ENCODE measurements around the gene ADD1.
A peak's percentile ranks its signal among the peaks of the same experiment; 100 is the strongest.

The ADD1 gene

DNA sequence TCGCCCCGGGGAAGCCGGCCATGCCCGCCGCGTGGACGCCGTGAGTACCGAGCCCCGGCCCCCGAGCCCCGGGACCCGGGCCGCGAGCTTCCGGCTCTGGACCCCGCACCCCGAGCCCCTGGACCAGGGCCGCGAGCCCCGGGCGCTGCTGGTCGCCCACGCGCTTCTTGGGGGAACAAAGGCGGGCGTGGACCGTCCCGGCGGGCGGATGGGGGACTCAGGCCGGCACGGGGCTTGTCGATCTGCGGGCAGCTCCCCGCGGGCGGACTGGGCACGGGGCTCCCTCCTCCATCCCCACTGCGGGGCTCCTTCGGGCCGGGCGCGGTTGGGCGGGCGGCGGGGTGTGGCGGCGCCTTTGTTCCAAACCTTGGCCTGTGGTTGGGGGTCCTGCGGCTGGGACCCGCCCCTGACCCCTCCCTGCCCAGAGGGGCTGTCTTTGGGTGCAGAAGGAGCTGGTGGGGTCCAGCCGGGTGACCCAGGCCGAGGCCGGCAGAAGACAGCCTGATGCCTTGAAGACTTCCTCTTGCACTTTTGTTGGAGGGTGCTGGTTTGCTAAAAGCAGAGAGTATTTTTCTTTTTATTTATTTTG, 25.2 kb upstream of the ADD1 start:
- no peak for DNase-seq
- in situ Hi-C loops (cut with HindIII; ENCODE audit: low pct_ligation_motif_present, low pct_unique_long_range_greater_than_20kb, low sequenced_read_pairs) = no loop called here

DNA sequence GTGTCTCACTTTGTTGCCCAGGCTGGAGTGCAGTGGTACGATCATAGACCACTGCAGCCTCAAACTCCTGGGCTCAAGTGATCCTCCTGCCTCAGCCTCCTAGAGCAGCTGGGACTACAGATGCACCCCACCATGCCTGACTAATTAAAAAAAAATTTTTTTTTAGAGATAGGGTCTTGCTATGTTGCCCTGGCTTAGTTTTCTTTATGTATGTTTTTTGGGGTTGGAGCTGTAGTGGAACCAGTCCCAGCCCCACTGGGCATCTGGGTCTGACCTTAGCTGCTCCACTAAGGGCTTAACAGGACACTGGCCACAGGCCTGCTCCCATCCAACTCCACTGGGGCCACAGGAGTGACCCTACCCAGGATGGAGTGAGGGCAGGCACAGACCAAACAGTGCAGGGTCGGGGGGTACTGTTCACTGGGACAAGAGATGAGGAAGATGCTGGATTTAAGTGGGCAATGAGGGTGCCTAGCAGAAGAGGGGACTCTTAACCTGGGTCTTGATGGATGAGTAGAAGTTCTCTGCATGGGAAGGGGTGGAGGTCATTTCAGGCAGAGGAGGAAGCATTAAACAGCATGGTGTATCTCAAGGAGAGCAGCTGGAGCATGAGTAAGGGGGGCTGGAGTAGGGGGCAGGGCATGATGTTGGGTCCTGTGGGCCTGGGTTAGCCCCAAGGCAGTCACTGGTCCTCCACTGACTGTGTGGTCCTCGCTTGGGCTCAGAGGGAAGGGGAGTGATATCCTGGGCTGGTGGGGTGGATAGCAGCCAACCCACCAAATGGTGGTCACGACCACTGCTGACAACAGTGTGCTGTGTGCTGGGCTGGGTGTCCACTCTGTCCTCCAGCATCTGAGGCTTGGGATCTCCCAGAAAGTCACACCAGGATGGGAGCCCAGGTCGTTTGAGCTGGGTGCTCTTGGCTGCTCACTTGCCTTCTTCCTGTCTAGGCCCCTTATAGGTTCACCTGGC, 24.1 kb upstream of the ADD1 start:
- in situ Hi-C loops (cut with HindIII; ENCODE audit: low pct_ligation_motif_present, low pct_unique_long_range_greater_than_20kb, low sequenced_read_pairs) = no loop called here

DNA sequence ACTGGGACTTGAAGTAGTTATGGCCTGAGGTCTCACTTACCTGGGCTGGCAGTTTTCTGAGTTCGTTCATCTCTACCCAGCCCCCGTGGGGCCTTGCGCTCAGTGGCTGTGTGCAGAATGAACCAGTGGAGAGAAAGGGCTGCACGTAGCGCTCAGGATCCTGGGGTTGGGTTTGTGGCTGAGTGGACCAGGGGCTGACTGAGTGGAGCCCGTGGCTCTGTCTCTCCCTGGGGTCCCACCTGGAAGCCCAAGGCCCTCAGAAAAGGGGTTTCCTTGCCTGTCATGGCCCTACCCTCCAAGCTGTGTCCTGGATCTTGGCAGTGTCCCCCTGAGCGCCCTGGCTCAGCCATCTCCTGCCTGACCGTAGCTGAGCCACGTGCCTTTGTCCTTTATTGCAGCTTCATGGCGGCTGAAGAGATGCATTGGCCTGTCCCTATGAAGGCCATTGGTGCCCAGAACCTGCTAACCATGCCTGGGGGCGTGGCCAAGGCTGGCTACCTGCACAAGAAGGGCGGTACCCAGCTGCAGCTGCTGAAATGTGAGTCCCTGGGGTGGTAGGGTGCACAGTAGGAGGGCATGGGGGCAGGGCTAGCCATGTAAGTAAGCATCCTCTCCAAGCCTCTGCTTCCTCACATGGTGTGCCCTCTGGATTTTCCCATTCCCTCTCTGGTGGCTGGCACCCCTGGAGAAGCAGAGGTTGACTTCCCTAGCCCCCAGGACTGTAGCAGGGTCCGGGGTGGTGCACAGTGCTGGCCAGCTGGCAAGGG, 23.2 kb upstream of the ADD1 start:
- in situ Hi-C loops (cut with HindIII; ENCODE audit: low pct_ligation_motif_present, low pct_unique_long_range_greater_than_20kb, low sequenced_read_pairs) = no loop called here
- no peak for DNase-seq

More for the DNA sequence above, 24.1 kb upstream of the ADD1 start:
- no peak for DNase-seq

DNA sequence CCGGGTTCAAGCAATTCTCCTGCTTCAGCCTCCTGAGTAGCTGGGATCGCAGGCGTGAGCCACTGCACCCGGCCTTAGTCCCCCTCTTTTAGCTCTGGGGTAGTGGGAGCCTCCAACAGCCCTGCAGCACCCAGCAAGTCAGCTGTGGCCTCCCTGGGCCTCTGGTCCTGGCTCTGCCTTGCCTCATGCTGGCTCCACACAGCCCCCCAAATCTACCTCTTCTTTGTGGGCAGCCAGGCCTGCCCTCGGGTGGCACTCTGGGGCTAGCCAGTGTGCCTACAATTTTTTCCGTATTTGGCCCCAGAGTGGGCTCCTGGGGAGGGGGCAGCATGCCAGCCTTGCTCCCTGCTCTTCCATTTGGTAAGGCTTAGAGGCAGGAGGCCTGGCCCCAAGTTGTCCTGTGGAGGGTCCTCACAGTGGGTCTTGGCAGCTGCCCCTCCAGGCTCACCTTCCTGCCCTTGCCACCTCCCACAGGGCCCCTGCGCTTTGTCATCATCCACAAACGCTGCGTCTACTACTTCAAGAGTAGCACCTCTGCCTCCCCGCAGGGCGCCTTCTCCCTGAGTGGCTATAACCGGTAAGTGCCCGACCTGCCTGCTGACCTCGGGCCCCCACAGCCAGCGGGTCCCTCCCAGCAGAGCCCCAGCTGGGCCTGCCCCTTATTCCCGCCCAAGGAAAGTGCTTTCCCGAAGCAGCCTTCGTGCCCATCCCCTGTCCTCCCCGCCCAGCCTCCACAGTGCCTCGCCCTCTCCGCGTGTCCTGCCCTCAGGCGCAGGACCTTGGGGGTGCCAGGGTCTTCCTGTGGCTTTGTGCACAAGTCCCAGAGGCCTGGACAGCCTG, 21.0 kb upstream of the ADD1 start:
- DNase-seq = no peak
- in situ Hi-C loops (cut with HindIII; ENCODE audit: low pct_ligation_motif_present, low pct_unique_long_range_greater_than_20kb, low sequenced_read_pairs) = no loop called here

DNA sequence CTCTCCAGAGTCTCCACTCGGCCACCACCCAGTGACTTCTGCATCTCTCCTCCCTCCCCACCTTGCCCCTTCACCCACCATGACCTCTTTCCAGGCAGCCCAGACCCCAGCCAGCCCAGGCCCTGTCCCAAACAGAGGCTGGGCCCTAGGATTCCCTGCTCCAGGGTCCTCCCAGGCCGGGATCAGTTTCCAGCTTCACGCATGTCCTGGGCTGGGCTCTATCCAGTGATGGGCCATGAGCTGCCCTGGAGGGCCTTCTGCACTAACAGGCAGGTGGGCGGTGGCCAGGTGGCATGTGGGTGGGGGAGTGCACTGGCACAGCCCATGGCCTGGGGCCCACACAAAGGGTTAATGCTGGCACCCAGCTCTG, 20.4 kb upstream of the ADD1 start:
- no peak for DNase-seq
- in situ Hi-C loops (cut with HindIII; ENCODE audit: low pct_ligation_motif_present, low pct_unique_long_range_greater_than_20kb, low sequenced_read_pairs) = no loop called here

DNA sequence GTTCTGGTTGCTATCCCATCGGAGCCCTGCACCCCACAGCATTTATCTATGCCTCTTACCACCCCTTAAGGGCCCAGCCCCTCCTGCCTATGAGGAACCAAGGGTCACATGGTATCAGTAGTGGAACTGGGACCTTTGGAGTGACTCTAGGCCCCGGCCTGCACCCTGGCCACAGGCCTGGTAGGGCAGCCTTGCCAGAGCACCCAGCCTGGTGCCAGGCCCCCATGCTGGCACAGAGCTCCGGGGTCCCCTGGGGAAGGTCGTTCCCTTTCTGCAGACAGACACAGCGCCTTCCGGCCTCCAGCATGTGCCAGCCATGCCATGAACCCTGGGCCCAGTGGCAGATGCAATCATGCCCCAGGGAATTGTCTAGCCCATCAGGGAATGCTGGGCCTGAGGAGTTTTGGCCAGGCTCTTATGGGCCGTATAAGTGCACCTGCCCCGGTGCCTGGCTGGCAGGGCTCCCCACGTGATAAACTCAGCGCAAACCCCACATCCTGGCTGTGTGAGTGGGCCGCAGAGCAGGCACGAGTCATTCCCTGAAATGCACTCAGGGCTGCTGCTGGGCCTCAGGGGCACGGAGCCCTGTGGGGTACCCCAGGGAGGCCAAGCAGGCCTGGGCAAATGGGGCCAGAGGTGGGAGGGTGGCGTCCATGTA, 19.8 kb upstream of the ADD1 start:
- in situ Hi-C loops (cut with HindIII; ENCODE audit: low pct_ligation_motif_present, low pct_unique_long_range_greater_than_20kb, low sequenced_read_pairs) = no loop called here
- DNase-seq = no peak

DNA sequence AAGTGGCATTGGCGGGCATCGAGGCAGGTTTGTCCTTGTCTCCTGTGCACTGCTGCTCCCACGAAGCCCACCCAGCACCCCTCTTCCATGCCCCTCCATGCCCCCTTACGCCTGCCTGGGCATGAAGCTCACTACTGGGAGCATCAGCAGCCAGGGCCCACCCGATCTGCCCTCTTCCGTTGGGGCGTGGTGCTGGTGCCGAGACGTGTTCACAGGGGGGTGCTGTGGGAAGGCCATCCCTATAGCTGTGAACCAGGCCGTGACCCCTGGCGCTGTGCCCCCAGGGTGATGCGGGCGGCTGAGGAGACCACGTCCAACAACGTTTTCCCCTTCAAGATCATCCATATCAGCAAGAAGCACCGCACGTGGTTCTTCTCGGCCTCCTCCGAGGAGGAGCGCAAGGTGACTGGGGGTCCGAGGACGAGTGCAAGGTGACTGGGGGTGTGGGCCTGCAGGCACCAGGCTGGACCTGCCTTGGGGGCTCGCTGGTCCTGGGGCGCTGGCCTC, 19.3 kb upstream of the ADD1 start:
- no peak for DNase-seq
- in situ Hi-C loops (cut with HindIII; ENCODE audit: low pct_ligation_motif_present, low pct_unique_long_range_greater_than_20kb, low sequenced_read_pairs) = no loop called here

DNA sequence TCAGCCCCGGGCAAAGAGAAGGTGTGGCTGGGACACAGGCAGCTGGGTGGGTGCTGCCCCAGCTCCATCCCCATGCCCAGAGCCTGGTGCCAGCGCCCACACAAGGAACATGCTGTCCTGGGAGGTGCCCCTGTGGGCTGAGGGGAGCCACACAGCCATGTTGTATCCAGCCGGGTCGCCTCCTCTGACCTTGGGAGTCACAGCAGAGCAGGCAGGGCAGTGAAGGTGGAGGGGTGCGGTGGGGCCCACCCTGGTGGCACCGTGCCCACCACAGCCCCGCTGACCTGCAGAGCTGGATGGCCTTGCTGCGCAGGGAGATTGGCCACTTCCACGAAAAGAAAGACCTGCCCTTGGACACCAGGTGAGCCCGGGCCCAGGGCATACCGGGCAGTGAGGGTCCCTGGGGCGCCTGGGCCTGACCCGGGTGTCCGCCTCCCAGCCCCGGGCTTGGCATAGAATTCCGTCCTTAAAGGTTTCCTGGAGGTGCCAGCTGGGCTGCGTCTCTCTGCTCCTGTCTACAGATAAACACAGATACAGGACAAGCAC, 18.7 kb upstream of the ADD1 start:
- in situ Hi-C loops (cut with HindIII; ENCODE audit: low pct_ligation_motif_present, low pct_unique_long_range_greater_than_20kb, low sequenced_read_pairs) = no loop called here
- DNase-seq = no peak

DNA sequence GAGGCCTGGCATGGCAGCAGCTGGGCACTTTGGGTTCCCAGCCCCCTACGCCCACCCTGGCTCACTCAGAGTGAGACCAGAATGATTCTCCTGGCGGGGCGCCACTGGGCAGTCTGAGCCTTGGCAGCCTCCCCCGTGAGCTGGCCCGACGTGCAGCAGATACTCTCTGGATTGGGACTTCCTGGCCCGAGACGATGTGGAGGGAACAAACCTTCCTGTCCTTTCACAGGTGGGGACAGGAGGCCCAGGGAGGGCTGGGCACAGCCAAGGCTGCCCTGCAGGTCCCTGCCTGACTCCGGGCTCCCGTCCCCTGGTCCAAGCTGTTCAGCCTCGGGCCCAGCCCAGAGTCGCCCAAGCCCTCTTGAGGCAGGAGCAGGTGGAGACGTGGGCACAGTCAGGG, 17.9 kb upstream of the ADD1 start:
- in situ Hi-C loops (cut with HindIII; ENCODE audit: low pct_ligation_motif_present, low pct_unique_long_range_greater_than_20kb, low sequenced_read_pairs) = no loop called here
- DNase-seq = no peak

DNA sequence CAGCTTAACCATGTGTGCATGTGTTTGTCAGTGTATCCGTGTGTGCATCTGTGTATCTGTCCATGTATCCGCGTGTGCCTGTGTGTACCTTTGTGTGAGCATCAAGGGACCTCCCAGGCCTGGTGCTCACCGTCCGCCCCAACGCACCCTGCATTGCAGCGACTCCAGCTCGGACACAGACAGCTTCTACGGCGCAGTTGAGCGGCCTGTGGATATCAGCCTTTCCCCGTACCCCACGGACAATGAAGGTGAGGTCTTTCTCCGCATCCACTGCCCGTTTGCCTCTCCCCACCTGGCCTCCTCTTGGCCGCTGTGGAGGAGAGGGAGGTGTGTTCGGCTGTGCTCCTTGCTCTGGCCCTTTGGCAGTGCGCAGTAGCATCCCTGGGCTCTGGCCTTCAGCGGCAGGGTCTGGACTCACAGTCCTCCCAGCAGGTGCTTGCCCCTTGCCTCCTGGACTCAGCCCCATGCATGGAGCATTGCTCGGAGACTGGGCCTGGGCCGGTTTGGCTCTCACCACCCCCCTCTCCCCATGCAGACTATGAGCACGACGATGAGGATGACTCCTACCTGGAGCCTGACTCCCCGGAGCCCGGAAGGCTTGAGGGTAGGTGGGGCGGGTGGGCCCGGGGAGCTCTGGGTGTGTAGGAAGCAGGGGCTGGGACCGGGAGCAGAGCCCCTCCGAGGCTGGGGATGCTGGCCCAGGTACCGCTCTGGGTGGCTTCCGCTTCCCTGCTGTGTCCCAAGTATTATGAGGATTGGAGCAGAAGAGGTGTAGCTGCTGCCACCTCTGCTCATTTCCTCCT, 16.4 kb upstream of the ADD1 start:
- in situ Hi-C loops (cut with HindIII; ENCODE audit: low pct_ligation_motif_present, low pct_unique_long_range_greater_than_20kb, low sequenced_read_pairs) = no loop called here
- no peak for DNase-seq

DNA sequence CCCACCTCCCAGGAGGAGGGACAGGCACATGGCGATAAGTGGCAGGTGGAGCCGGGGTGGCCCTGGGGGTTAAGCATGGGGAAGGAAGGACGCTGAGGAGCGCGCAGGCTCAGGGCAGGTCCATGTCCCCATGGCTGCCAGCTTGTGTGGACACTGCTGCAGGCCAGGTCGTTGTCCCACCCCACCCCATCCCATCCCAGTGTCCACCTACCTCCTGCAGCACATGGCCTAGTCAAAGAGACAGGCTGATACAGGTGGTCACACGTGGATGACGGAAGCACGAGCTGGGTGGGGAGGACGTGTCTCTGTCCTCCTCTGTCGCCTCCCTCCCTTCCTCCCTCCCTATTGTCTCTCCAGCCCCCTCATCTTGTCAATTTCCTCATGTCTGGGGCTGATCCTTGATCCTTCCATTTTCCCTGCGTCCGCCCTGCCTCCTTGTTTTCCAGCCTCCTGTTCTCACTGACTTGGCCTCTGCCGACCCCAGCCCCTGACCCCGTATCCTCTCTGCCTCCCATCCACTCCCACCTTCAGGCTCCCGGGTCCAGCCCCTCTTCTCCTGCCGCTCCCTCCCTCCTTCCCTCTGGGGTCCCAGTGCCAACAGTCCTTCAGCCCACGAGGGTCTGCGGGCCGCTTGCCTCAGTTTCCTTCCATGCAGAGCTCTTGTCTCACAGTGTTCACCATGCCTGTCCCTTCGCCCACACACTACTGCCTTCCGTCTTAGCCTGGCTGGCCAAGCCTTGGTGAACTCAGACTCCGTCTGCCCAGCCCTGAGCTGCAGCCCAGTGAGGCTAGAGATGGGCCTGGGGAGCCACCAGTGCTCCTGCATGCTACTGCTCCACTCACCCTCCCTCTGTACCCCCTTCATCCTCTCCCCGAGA, 15.5 kb upstream of the ADD1 start:
- in situ Hi-C loops (cut with HindIII; ENCODE audit: low pct_ligation_motif_present, low pct_unique_long_range_greater_than_20kb, low sequenced_read_pairs) = no loop called here

DNA sequence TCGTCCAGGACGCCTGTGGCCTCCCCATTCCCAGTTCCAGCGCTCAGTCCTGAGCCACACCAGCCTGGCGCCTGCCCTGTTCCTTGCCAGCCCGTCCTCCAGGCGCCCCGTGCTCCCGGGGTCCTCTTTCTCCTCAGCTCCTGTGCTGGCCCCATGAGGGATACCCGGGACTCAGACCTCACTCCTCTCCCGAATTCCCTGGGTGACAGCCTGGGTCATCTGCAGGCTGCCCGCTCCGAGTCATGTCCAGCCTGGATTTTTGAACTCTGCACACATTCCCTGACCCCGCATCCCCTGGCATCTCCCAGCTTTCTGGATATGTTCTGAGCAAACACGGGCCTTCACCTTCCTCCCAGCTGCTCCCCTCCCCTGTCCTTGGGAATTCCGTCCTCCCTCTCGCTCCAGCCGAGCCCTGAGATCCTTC, 14.9 kb upstream of the ADD1 start:
- no peak for DNase-seq
- in situ Hi-C loops (cut with HindIII; ENCODE audit: low pct_ligation_motif_present, low pct_unique_long_range_greater_than_20kb, low sequenced_read_pairs) = no loop called here

More for the DNA sequence above, 15.5 kb upstream of the ADD1 start:
- no peak for DNase-seq

DNA sequence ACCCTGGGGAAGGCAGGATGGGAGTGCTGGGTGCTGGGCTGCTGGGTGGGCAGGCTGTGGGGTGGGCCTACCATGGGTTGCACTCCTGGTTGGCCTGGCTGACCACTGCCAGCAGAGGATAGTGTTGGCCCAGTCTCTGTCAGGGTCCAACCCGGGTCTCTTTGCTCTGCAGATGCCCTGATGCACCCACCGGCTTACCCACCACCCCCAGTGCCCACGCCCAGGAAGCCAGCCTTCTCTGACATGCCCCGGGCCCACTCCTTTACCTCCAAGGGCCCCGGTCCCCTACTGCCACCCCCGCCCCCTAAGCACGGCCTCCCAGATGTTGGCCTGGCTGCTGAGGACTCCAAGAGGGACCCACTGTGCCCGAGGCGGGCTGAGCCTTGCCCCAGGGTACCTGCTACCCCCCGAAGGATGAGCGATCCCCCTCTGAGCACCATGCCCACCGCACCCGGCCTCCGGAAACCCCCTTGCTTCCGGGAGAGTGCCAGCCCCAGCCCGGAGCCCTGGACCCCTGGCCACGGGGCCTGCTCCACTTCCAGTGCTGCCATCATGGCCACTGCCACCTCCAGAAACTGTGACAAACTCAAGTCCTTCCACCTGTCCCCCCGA, 14.2 kb upstream of the ADD1 start:
- in situ Hi-C loops (cut with HindIII; ENCODE audit: low pct_ligation_motif_present, low pct_unique_long_range_greater_than_20kb, low sequenced_read_pairs) = no loop called here

DNA sequence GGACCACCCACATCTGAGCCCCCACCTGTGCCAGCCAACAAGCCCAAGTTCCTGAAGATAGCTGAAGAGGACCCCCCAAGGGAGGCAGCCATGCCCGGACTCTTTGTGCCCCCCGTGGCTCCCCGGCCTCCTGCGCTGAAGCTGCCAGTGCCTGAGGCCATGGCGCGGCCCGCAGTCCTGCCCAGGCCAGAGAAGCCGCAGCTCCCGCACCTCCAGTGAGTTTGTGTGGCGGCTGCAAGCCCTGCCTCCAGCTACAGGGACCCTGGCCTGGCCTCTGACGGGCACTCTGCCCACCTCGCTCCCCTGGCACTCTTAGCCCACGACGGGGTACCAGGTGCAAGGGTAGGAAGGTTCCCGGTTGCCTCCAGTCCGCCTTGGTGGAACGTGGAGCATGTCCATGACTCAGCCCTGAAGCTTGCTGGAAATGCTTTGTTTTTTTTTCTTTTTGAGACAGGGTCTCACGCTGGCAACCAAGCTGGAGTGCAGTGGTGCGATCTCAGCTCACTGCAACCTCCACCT, 13.7 kb upstream of the ADD1 start:
- in situ Hi-C loops (cut with HindIII; ENCODE audit: low pct_ligation_motif_present, low pct_unique_long_range_greater_than_20kb, low sequenced_read_pairs) = no loop called here

More for the DNA sequence above, 14.2 kb upstream of the ADD1 start:
- no peak for DNase-seq

More for the DNA sequence above, 13.7 kb upstream of the ADD1 start:
- DNase-seq = peak; percentile 88

Data from ACHN (cell line).